ENCODE results near the gene C20orf96.
"Not testable (repeated sequence)": the region's sequence is repeated elsewhere in the genome, so short reads cannot be mapped to it uniquely, and the experiment has no call there.

Gene C20orf96

GRCh38 chr20:225879-226278, 64.7 kb downstream of the C20orf96 start:
- H3K18ac ChIP-seq (ENCODE audit: low read length); H3K4me2 ChIP-seq (ENCODE audit: insufficient read depth, low read length, poor library complexity, severe bottlenecking); H3K9ac ChIP-seq (ENCODE audit: low read depth, low read length, poor library complexity); DNase-seq (ENCODE audit: low spot score); H3K36me3 ChIP-seq (replicated peaks in 1 of 2; ENCODE audit: control insufficient read depth in 2 of 2, insufficient read depth in 2 of 2, low read length in 2 of 2); H4K91ac ChIP-seq (ENCODE audit: low read depth, low read length, poor library complexity); H3K4me3 ChIP-seq (ENCODE audit: low read length in 2 of 2); H3K79me1 ChIP-seq (ENCODE audit: low read depth, low read length); H2BK120ac ChIP-seq (ENCODE audit: low read depth, low read length); H2AFZ ChIP-seq (ENCODE audit: low read length); H3K27ac ChIP-seq (replicated peaks; ENCODE audit: low read length); H3K14ac ChIP-seq (ENCODE audit: low read length); H2BK15ac ChIP-seq (ENCODE audit: low read length); H3K9me3 ChIP-seq (replicated peaks in 1 of 2; ENCODE audit: control insufficient read depth in 2 of 2, insufficient read depth in 1 of 2, low read depth in 1 of 2, low read length in 2 of 2); H2AK5ac ChIP-seq (ENCODE audit: low read depth, low read length); H2BK5ac ChIP-seq (ENCODE audit: low read length); H4K8ac ChIP-seq (ENCODE audit: low read depth, low read length); H3K23ac ChIP-seq (ENCODE audit: low read depth, low read length, poor library complexity); H3K4ac ChIP-seq (ENCODE audit: low read length); H2BK12ac ChIP-seq (ENCODE audit: low read length); H3K4me1 ChIP-seq (ENCODE audit: control insufficient read depth in 2 of 2, insufficient read depth in 1 of 2, low read depth in 1 of 2, low read length in 2 of 2): not testable (repeated sequence)
- peaks cover 0 to 10% (median 0%) of the 10 kb centered on the region in 3 experiments for H3K27me3 ChIP-seq (ENCODE audit: control insufficient read depth in 3 of 3, insufficient read depth in 3 of 3, low read depth in 1 of 3, low read length in 3 of 3)
- WGBS, 2 donors (ENCODE audit: extremely low coverage in 2 of 2, insufficient read length in 2 of 2, insufficient replicate concordance in 1 of 2): no CpG with 5 or more reads among the region's 3 CpGs

GRCh38 chr20:221258-221830, 69.2 kb downstream of the C20orf96 start:
- H2AK5ac ChIP-seq (ENCODE audit: low read depth, low read length): no peak overlapping the region
- H3K9me3 ChIP-seq (replicated peaks in 1 of 2; ENCODE audit: control insufficient read depth in 2 of 2, insufficient read depth in 1 of 2, low read depth in 1 of 2, low read length in 2 of 2): no peaks in the 10 kb centered on the region
- H2BK15ac ChIP-seq (ENCODE audit: low read length): no peak overlapping the region
- no peak overlapping the region for H3K4ac ChIP-seq (ENCODE audit: low read length)
- H2BK12ac ChIP-seq (ENCODE audit: low read length): no peak overlapping the region
- no peak overlapping the region for H4K91ac ChIP-seq (ENCODE audit: low read depth, low read length, poor library complexity)
- H4K8ac ChIP-seq (ENCODE audit: low read depth, low read length): no peak overlapping the region
- no peak for DNase-seq (ENCODE audit: low spot score)
- H3K9ac ChIP-seq (ENCODE audit: low read depth, low read length, poor library complexity): no peak overlapping the region
- no peak overlapping the region for H3K23ac ChIP-seq (ENCODE audit: low read depth, low read length, poor library complexity)
- no peak overlapping the region for H3K4me2 ChIP-seq (ENCODE audit: insufficient read depth, low read length, poor library complexity, severe bottlenecking)
- no peaks in the 10 kb centered on the region for H3K36me3 ChIP-seq (replicated peaks in 1 of 2; ENCODE audit: control insufficient read depth in 2 of 2, insufficient read depth in 2 of 2, low read length in 2 of 2)
- H3K27ac ChIP-seq (replicated peaks; ENCODE audit: low read length): no peak overlapping the region
- peaks cover 0 to 2% of the 10 kb centered on the region in 2 donors for H3K4me1 ChIP-seq (ENCODE audit: control insufficient read depth in 2 of 2, insufficient read depth in 1 of 2, low read depth in 1 of 2, low read length in 2 of 2)
- no peak overlapping the region for H2AFZ ChIP-seq (ENCODE audit: low read length)
- H2BK120ac ChIP-seq (ENCODE audit: low read depth, low read length): no peak overlapping the region
- no peak overlapping the region for H3K18ac ChIP-seq (ENCODE audit: low read length)
- WGBS, 2 donors (ENCODE audit: extremely low coverage in 2 of 2, insufficient read length in 2 of 2, insufficient replicate concordance in 1 of 2): no CpG with 5 or more reads among the region's 1 CpG
- H3K27me3 ChIP-seq (ENCODE audit: control insufficient read depth in 3 of 3, insufficient read depth in 3 of 3, low read depth in 1 of 3, low read length in 3 of 3): peaks cover 0 to 10% (median 0%) of the 10 kb centered on the region in 3 experiments
- no peaks in the 10 kb centered on the region for H3K79me1 ChIP-seq (ENCODE audit: low read depth, low read length)
- no peak overlapping the region for H3K14ac ChIP-seq (ENCODE audit: low read length)
- no peak overlapping the region for H2BK5ac ChIP-seq (ENCODE audit: low read length)
- H3K4me3 ChIP-seq (ENCODE audit: low read length in 2 of 2): no peak overlapping the region

Measured in neuronal stem cell (in vitro differentiated cells).